Coronary artery (tissue), 2 donors: ENCODE data around the gene PLCB2.

Experiments used
- DNase-seq: peaks from one replicate; pipeline ENCODE4 v3.0.0-alpha.2; 2017; ENCODE audit warnings: low spot score
- H3K27ac ChIP-seq, 2 donors: fragments of 200-600 bp; sonication (generic); one replicate each; pipeline ENCODE4 v1.5.1; 2016 to 2019
- H3K4me3 ChIP-seq: fragments of 200-600 bp; sonication (generic); 2 replicates; pipeline ENCODE4 v1.5.1; 2016; ENCODE audit warnings: mild to moderate bottlenecking, moderate library complexity
- TF ChIP-seq, protein P1 (sequence below): fragments of 200-600 bp; sonication (generic); IDR thresholded peaks from one replicate; pipeline ENCODE4 v1.5.1; 2019; ENCODE audit warnings: antibody characterized with exemption

The PLCB2 gene

GRCh38 chr15:40264321-40265153, 43.2 kb downstream of the PLCB2 start:
- TF ChIP-seq, protein P1, sequence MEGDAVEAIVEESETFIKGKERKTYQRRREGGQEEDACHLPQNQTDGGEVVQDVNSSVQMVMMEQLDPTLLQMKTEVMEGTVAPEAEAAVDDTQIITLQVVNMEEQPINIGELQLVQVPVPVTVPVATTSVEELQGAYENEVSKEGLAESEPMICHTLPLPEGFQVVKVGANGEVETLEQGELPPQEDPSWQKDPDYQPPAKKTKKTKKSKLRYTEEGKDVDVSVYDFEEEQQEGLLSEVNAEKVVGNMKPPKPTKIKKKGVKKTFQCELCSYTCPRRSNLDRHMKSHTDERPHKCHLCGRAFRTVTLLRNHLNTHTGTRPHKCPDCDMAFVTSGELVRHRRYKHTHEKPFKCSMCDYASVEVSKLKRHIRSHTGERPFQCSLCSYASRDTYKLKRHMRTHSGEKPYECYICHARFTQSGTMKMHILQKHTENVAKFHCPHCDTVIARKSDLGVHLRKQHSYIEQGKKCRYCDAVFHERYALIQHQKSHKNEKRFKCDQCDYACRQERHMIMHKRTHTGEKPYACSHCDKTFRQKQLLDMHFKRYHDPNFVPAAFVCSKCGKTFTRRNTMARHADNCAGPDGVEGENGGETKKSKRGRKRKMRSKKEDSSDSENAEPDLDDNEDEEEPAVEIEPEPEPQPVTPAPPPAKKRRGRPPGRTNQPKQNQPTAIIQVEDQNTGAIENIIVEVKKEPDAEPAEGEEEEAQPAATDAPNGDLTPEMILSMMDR, result no peak
- no peak overlapping the region for H3K27ac ChIP-seq
- H3K4me3 ChIP-seq, result no peak overlapping the region
- DNase-seq, result no peak

GRCh38 chr15:40263024-40263754, 44.5 kb downstream of the PLCB2 start:
- H3K4me3 ChIP-seq, result no peak overlapping the region
- TF ChIP-seq, protein P1, result no peak
- no peak for DNase-seq
- H3K27ac ChIP-seq, result no peak overlapping the region

- no peak for DNase-seq
These were observed 48.7 kb downstream of the PLCB2 start for GRCh38 chr15:40259021-40259420.

GRCh38 chr15:40258544-40258943, 49.2 kb downstream of the PLCB2 start:
- no peak for DNase-seq
- no peak overlapping the region for H3K4me3 ChIP-seq

More at GRCh38 chr15:40259021-40259420, 48.7 kb downstream of the PLCB2 start:
- H3K27ac ChIP-seq, result no peak overlapping the region
- H3K4me3 ChIP-seq, result no peak overlapping the region
- TF ChIP-seq, protein P1, result no peak

DNA sequence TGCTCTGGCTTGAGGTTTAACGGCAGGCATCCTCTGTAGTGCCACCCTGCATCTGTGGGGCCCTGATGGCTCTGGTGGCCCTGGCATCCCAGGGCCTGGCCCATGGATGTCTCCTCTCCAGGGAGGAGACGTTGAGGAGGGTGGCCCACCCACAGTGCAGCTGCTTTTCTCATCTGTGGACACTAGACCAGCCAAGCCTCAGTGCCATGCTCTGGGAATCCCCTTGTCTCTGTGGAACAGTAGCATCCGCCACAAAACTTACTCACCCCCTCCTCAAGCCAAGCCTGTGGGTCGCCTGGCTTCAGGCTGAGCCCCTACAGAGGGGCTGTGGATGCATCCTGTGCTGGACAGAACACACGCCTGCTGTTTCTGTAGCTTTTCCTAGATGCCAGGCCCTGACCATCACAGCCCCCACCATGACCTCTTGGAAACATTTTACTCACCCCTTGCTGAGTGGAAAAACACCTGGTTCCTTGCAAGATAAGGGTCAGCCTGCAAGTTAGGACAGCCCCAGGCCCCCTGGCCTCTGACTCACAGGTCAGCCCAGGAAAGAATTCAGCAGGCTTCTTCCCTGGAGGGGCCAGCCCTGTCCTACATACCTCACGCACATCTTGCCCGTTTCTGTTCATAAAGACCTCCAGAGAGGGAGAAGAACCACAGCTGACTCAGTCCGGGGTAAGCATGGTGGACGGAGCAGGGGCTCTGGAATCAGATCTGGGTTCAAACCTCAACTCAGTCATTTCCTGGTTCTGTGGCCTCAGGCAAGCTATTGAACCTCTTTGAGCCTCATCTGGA, 49.9 kb downstream of the PLCB2 start:
- no peak overlapping the region for H3K4me3 ChIP-seq
- TF ChIP-seq, protein P1, result no peak
- no peak overlapping the region for H3K27ac ChIP-seq
- DNase-seq, result no peak

More at GRCh38 chr15:40258544-40258943, 49.2 kb downstream of the PLCB2 start:
- H3K27ac ChIP-seq, result no peak overlapping the region
- TF ChIP-seq, protein P1, result no peak

GRCh38 chr15:40256638-40257235, 51.0 kb downstream of the PLCB2 start:
- H3K4me3 ChIP-seq, result no peak overlapping the region
- no peak overlapping the region for H3K27ac ChIP-seq
- TF ChIP-seq, protein P1, result no peak
- DNase-seq, result no peak
